Type B pancreatic cell (in vitro differentiated cells): Measurements from ENCODE around the gene EMSY. TPM values are rescaled to one million over a fixed set of nuclear protein-coding genes. Genes with fewer than 3 reads are reported as not detected.

Experiments used
- DNase-seq: peaks from one replicate; pipeline ENCODE4 v3.0.0; 2021; ENCODE audit warnings: mixed read lengths; ENCODE audit not compliant: unreplicated experiment; ENCODE audit errors: extremely low spot score
- H3K27ac Mint-ChIP-seq: 2 replicates; pipeline ENCODE4 v1.8.0; 2021; ENCODE audit warnings: mild to moderate bottlenecking, mixed read lengths
- H3K27me3 Mint-ChIP-seq: 2 replicates; pipeline ENCODE4 v1.8.0; 2021; ENCODE audit warnings: mixed read lengths
- H3K36me3 Mint-ChIP-seq: 2 replicates; pipeline ENCODE4 v1.8.0; 2021; ENCODE audit warnings: mixed read lengths
- H3K4me1 Mint-ChIP-seq: one replicate; pipeline ENCODE4 v1.8.0; 2021; ENCODE audit warnings: mixed read lengths; ENCODE audit not compliant: unreplicated experiment
- H3K4me3 Mint-ChIP-seq: 2 replicates; pipeline ENCODE4 v1.8.0; 2021; ENCODE audit warnings: mild to moderate bottlenecking, mixed read lengths
- H3K9me3 Mint-ChIP-seq: 2 replicates; pipeline ENCODE4 v1.8.0; 2021; ENCODE audit warnings: mixed read lengths
- total RNA-seq: library from RNA; stranded (reverse); gene quantifications from 2 replicates; pipeline ENCODE4 v1.2.1, GENCODE V29; 2021; ENCODE audit warnings: low replicate concordance
- TF ChIP-seq, protein P1 (sequence below): fragments of 200-600 bp; sonication (generic); conservative IDR thresholded peaks from 2 replicates; pipeline ENCODE4 v1.5.0; 2021; ENCODE audit warnings: antibody characterized with exemption, mild to moderate bottlenecking

Gene EMSY
- total RNA-seq, 1 donor from 2014 or later, result 32.3 TPM

DNA sequence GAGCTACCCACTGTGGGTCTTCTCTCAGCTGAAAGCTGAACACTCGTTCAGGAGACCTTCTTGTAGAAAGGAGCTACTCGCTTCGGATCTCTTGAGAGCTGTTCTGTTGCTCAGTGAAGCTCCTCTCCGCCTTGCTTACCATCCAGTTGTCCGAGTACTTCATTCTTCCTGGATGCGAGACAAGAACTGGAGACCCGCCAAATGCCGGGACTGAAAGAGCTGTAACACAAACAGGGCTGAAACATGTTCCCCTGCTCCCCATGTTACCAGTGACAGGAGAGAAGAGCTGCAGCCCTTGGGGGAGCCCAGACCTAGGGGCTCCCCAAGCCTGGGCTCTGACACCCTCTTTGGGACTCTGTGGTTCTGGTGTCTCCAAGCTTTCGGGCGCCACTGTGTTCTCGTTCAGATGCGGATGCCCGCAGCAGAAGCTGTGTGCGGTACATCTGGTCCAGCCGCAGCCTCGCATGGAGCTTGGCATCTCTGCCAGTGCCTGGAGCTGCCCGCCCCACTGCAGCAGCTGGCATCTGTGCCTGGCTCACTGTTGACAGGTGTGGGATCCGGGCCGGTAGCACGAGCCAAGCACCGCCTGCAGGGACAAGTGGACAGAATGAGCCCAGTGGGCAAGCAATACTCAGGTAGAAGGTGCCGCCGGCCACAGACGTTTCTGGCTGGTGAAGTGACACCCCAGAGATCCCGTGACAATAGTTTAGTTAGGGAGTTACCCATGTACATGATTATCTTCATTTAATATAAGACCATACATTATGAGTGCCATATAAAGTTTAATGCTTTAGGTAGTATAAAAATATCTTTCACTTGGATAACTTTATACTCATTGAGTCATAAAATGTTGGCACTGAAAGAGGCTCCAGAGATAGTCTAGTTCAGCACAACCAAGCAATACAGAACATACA lies 49.1 kb downstream of the EMSY start:
- DNase-seq, result no peak
- Mint-ChIP-seq H3K4me3 (no peak overlapping the region), H3K27ac (no peak overlapping the region), H3K27me3 (no peaks in the 10 kb centered on the region), H3K9me3 (no peaks in the 10 kb centered on the region), H3K4me1 (no peaks in the 10 kb centered on the region), H3K36me3 (peaks cover 34% of the 10 kb centered on the region)
- TF ChIP-seq, protein P1, sequence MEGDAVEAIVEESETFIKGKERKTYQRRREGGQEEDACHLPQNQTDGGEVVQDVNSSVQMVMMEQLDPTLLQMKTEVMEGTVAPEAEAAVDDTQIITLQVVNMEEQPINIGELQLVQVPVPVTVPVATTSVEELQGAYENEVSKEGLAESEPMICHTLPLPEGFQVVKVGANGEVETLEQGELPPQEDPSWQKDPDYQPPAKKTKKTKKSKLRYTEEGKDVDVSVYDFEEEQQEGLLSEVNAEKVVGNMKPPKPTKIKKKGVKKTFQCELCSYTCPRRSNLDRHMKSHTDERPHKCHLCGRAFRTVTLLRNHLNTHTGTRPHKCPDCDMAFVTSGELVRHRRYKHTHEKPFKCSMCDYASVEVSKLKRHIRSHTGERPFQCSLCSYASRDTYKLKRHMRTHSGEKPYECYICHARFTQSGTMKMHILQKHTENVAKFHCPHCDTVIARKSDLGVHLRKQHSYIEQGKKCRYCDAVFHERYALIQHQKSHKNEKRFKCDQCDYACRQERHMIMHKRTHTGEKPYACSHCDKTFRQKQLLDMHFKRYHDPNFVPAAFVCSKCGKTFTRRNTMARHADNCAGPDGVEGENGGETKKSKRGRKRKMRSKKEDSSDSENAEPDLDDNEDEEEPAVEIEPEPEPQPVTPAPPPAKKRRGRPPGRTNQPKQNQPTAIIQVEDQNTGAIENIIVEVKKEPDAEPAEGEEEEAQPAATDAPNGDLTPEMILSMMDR, result no peak

DNA sequence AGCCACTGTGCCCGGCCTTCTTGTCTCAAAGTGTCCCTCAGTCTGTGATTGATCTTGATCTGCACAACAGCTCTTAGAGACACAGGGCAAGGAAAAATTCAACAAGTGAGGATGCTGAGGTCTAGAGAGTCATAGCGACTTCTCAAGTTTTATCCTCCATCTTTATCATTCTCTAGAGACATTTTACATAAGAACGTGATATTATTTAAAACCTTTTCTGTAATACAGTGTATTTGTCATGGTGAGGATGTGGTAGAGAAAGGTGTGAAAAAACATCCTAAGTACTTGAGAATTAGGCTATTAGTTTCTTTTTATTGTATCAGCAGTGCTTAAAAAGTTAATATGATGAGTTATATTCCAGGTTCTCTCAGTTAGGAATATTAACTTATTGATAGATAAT lies 50.2 kb downstream of the EMSY start:
- Mint-ChIP-seq H3K4me3 (no peak overlapping the region), H3K27ac (no peak overlapping the region), H3K4me1 (no peaks in the 10 kb centered on the region), H3K36me3 (peaks cover 34% of the 10 kb centered on the region), H3K27me3 (no peaks in the 10 kb centered on the region), H3K9me3 (no peaks in the 10 kb centered on the region)
- no peak for DNase-seq
- TF ChIP-seq, protein P1, result no peak

DNA sequence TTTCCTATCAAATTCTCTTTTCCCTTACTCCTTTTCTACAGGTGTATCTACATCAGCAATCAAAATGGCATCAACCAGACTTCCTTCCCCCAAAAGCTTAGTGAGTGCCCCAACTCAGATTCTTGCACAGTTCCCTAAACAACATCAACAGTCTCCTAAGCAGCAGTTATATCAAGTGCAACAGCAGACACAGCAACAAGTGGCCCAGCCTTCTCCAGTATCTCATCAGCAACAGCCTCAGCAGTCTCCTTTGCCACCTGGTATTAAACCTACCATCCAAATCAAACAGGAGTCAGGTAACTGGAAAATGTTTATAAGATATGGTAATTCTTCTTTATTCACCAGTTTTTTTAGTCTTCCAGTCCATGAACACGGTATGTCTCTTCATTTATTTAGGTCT lies 51.4 kb downstream of the EMSY start:
- Mint-ChIP-seq H3K27me3 (no peaks in the 10 kb centered on the region), H3K4me1 (no peaks in the 10 kb centered on the region), H3K36me3 (peaks cover 38% of the 10 kb centered on the region), H3K4me3 (no peak overlapping the region), H3K9me3 (peaks cover 11% of the 10 kb centered on the region), H3K27ac (no peak overlapping the region)
- TF ChIP-seq, protein P1, result no peak
- no peak for DNase-seq

DNA sequence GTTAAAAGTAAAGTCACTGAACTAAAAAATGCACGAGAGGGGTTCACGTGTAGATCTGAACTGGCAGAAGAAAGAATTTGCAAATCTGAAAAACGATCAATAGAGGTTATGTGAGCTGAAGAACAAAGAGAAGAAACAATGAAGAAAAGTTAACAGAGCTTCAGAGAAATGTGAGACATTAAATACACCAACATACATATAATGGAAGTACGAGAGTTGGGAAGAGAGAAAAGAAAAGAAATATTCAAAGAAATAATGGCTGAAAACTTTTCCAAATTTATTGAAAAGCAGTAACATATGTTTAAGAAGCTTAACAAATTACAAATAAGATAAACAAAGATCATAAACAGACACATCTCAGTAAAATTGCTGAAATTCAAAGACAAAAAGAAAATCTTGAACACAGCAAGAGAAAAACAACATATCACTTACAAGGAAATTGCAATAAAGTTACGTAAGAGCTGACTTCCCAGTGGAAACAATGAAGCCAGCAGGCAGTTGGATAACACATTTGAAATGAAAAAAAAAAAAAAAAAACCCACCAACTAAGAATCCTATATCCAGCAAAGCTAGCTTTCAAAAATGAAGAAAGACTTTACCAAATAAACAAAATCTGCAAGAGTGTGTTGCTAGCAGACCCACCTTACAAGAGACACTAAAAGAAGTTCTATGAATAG lies 56.8 kb downstream of the EMSY start:
- H3K4me1 Mint-ChIP-seq, result no peaks in the 10 kb centered on the region
- H3K4me3 Mint-ChIP-seq, result no peak overlapping the region
- peaks cover 49% of the 10 kb centered on the region for H3K36me3 Mint-ChIP-seq
- no peaks in the 10 kb centered on the region for H3K27me3 Mint-ChIP-seq
- TF ChIP-seq, protein P1, result no peak
- no peak overlapping the region for H3K27ac Mint-ChIP-seq
- H3K9me3 Mint-ChIP-seq, result peaks cover 17% of the 10 kb centered on the region
- DNase-seq, result no peak

DNA sequence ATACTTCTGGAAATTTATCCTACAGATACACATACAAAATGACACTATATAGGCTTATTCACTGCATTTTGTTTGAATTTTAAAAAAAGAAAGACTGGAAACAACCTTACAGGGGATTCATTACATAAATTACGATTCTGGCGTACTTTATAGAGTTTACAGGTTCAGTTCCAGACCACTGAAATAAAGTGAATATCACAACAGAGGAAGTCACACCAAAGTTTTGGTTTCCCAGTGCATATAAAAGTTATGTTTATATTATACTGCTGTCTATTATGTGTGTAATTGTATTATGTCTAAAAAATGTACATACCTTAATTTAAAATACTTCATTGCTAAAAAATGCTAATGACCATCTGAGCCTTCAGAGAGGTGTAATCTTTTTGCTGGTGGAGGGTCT lies 62.0 kb downstream of the EMSY start:
- H3K4me1 Mint-ChIP-seq, result peaks cover 4% of the 10 kb centered on the region
- H3K9me3 Mint-ChIP-seq, result peaks cover 10% of the 10 kb centered on the region
- peak overlapping the region; percentile 54 for H3K27ac Mint-ChIP-seq
- no peak for DNase-seq
- H3K36me3 Mint-ChIP-seq, result peaks cover 36% of the 10 kb centered on the region
- TF ChIP-seq, protein P1, result no peak
- no peak overlapping the region for H3K4me3 Mint-ChIP-seq
- H3K27me3 Mint-ChIP-seq, result no peaks in the 10 kb centered on the region
